Liver (tissue), 9 donors: ENCODE measurements around the gene FAM241B. TPM values are rescaled to one million over a fixed set of nuclear protein-coding genes. Genes with fewer than 3 reads are reported as not detected.

Source experiments
- DNase-seq: peaks from one replicate; pipeline ENCODE4 v3.0.0-alpha.2; 2017; ENCODE audit warnings: low spot score
- H3K27ac ChIP-seq, 2 donors: one replicate each; pipeline ENCODE4 v1.7.0; 2013; ENCODE audit warnings: inconsistent platforms in 2 of 2, low read length in 2 of 2, control low read depth in 1 of 2, low read depth in 1 of 2, mild to moderate bottlenecking in 1 of 2
- H3K27me3 ChIP-seq, 4 donors: one replicate each; pipeline versions ENCODE4 v1.6.1 to v1.7.0; 2013; ENCODE audit warnings: low read length in 3 of 4, inconsistent platforms in 1 of 4, mild to moderate bottlenecking in 1 of 4, moderate library complexity in 1 of 4; ENCODE audit not compliant: control insufficient read depth in 4 of 4, insufficient read depth in 4 of 4
- H3K36me3 ChIP-seq, 4 donors: one replicate each; pipeline versions ENCODE4 v1.6.1 to v1.7.0; 2013; ENCODE audit warnings: low read length in 3 of 4, mild to moderate bottlenecking in 3 of 4, low read depth in 1 of 4, moderate library complexity in 1 of 4; ENCODE audit not compliant: control insufficient read depth in 4 of 4, insufficient read depth in 3 of 4
- H3K4me1 ChIP-seq, 4 donors: one replicate each; pipeline versions ENCODE4 v1.6.1 to v1.7.0; 2013; ENCODE audit warnings: low read length in 3 of 4, mild to moderate bottlenecking in 3 of 4, moderate library complexity in 1 of 4; ENCODE audit not compliant: control insufficient read depth in 4 of 4, insufficient read depth in 4 of 4
- H3K4me3 ChIP-seq, 3 donors: one replicate each; pipeline versions ENCODE4 v1.6.1 to v1.7.0; 2013; ENCODE audit warnings: low read length in 3 of 3, control low read depth in 1 of 3, low read depth in 1 of 3, mild to moderate bottlenecking in 1 of 3
- H3K9ac ChIP-seq, 2 donors: one replicate each; pipeline ENCODE4 v1.7.0; 2013; ENCODE audit warnings: low read length in 2 of 2, mild to moderate bottlenecking in 2 of 2, moderate library complexity in 2 of 2, control low read depth in 1 of 2, low read depth in 1 of 2
- H3K9me3 ChIP-seq, 4 donors: one replicate each; pipeline versions ENCODE4 v1.6.1 to v1.7.0; 2013; ENCODE audit warnings: low read length in 3 of 4; ENCODE audit not compliant: control insufficient read depth in 4 of 4
- ATF3 ChIP-seq: IDR thresholded peaks from 2 replicates; pipeline ENCODE4 v1.6.1; 2016; ENCODE audit warnings: antibody characterized with exemption
- CTCF ChIP-seq: fragments of 150-350 bp; IDR thresholded peaks from 2 replicates; pipeline ENCODE4 v1.5.1; 2017; ENCODE audit warnings: improper control_type of control experiment, low read depth, low read length; ENCODE audit not compliant: missing input control
- EGR1 ChIP-seq, 2 donors: IDR thresholded peaks; 2 replicates each; pipeline ENCODE4 v1.6.1; 2016 to 2018; ENCODE audit warnings: antibody characterized with exemption in 2 of 2, low read depth in 2 of 2
- FOXA1 ChIP-seq: IDR thresholded peaks from 2 replicates; pipeline ENCODE4 v1.6.1; 2016; ENCODE audit warnings: antibody characterized with exemption
- GABPA ChIP-seq, 2 donors: IDR thresholded peaks in 1 of 2; conservative IDR thresholded peaks in 1 of 2; 2 replicates each; pipeline ENCODE4 v1.6.1; 2016; ENCODE audit warnings: antibody characterized with exemption in 2 of 2, mild to moderate bottlenecking in 1 of 2, moderate library complexity in 1 of 2
- HNF4A ChIP-seq, 2 donors: conservative IDR thresholded peaks; 2 replicates each; pipeline ENCODE4 v1.6.1; 2016; ENCODE audit warnings: antibody characterized with exemption in 2 of 2, mild to moderate bottlenecking in 2 of 2
- HNF4G ChIP-seq: IDR thresholded peaks from 2 replicates; pipeline ENCODE4 v1.6.1; 2016; ENCODE audit warnings: antibody characterized with exemption
- JUND ChIP-seq, 2 donors: IDR thresholded peaks; 2 replicates each; pipeline ENCODE4 v1.6.1; 2016; ENCODE audit warnings: antibody characterized with exemption in 2 of 2
- MAX ChIP-seq: IDR thresholded peaks from 2 replicates; pipeline ENCODE4 v1.6.1; 2016; ENCODE audit warnings: antibody characterized with exemption
- RAD21 ChIP-seq, 2 donors: IDR thresholded peaks; 2 replicates each; pipeline ENCODE4 v1.6.1; 2016; ENCODE audit warnings: antibody characterized with exemption in 2 of 2, mild to moderate bottlenecking in 2 of 2
- REST ChIP-seq: IDR thresholded peaks from 2 replicates; pipeline ENCODE4 v1.6.1; 2016; ENCODE audit warnings: antibody characterized with exemption, mild to moderate bottlenecking
- SP1 ChIP-seq: IDR thresholded peaks from 2 replicates; pipeline ENCODE4 v1.6.1; 2018; ENCODE audit warnings: antibody characterized with exemption, mild to moderate bottlenecking
- TAF1 ChIP-seq: conservative IDR thresholded peaks from 2 replicates; pipeline ENCODE4 v1.6.1; 2016; ENCODE audit warnings: antibody characterized with exemption, mild to moderate bottlenecking
- YY1 ChIP-seq: IDR thresholded peaks from 2 replicates; pipeline ENCODE4 v1.6.1; 2016; ENCODE audit warnings: antibody characterized with exemption, mild to moderate bottlenecking
- ZBTB33 ChIP-seq: IDR thresholded peaks from 2 replicates; pipeline ENCODE4 v1.6.1; 2016; ENCODE audit warnings: antibody characterized with exemption
- WGBS: extraction: QIAGEN DNeasy Blood & Tissue Kit; methylation state at CpG from one replicate; pipeline ENCODE4 v1.1.7; 2013; 5-methylcytosine and 5-hydroxymethylcytosine counted together
- polyA plus RNA-seq, 2 donors: library from polyadenylated mRNA; stranded (reverse) in 1 of 2; unstranded in 1 of 2; fragments of 200-250 nt in 1 of 2; fragments of >200 nt in 1 of 2; fragmentation: Nextera tagmentation in 1 of 2; extraction: Ambion mirVana in 1 of 2; gene quantifications; one replicate each; pipeline versions ENCODE4 v1.2.1 to v1.2.3, GENCODE V29; 2013 to 2015
- total RNA-seq, 2 donors: library from RNA; depleted of rRNA; stranded (reverse); fragments of >200 nt; gene quantifications; one replicate each; pipeline ENCODE4 v1.2.3, GENCODE V29; 2014
- donor health status: healthy.
- donor health status: healthy.
- donor health status: healthy.
- donor health status: healthy.
- donor health status: healthy.

Gene FAM241B
- total and polyA plus RNA-seq, 4 donors = 0.84 to 2.5 (median 1.7) TPM

GRCh38 chr10:69580435-69580834 is 49.6 kb upstream of the FAM241B start (continued):
- TF ChIP-seq ZBTB33 (no peak), YY1 (no peak), FOXA1 (no peak)

GRCh38 chr10:69583106-69583505 is 46.9 kb upstream of the FAM241B start:
- no peak for TF ChIP-seq JUND (IDR thresholded peaks at IDR 0.05)
- TF ChIP-seq RAD21 (IDR thresholded peaks at IDR 0.05) = no peak
- TF ChIP-seq HNF4A (conservative IDR thresholded peaks at IDR 0.05) = no peak
- TF ChIP-seq CTCF = no peak
- TF ChIP-seq REST = no peak
- TF ChIP-seq YY1 = no peak
- TF ChIP-seq HNF4G = no peak
- no peak for TF ChIP-seq EGR1 (IDR thresholded peaks at IDR 0.05; ENCODE audit: low read depth in 2 of 2)
- no peak for TF ChIP-seq ATF3
- TF ChIP-seq SP1 = no peak
- Histone ChIP-seq H3K4me1 (peaks cover 0 to 6% (median 1%) of the 10 kb centered on the region in 4 donors), H3K27me3 (peaks cover 0 to 9% (median 0%) of the 10 kb centered on the region in 4 donors), H3K9ac (no peak overlapping the region), H3K4me3 (no peak overlapping the region), H3K36me3 (no peaks in the 10 kb centered on the region), H3K9me3 (no peaks in the 10 kb centered on the region), H3K27ac (no peak overlapping the region)
- WGBS = 67% methylated on average over 2 of the region's 2 CpGs
- DNase-seq = no peak

- no peak for DNase-seq
- no peaks in the 10 kb centered on the region for H3K4me1 ChIP-seq
- 83% methylated on average over 3 of the region's 3 CpGs for WGBS
- no peaks in the 10 kb centered on the region for H3K36me3 ChIP-seq
- H3K27ac ChIP-seq = no peak overlapping the region
- H3K27me3 ChIP-seq = no peaks in the 10 kb centered on the region
- no peak overlapping the region for H3K9ac ChIP-seq
- H3K4me3 ChIP-seq = no peak overlapping the region
- no peaks in the 10 kb centered on the region for H3K9me3 ChIP-seq
- TF ChIP-seq GABPA (IDR thresholded peaks at IDR 0.05 in 1 of 2, conservative IDR thresholded peaks at IDR 0.05 in 1 of 2) = no peak
- TF ChIP-seq JUND (IDR thresholded peaks at IDR 0.05) = no peak
- no peak for TF ChIP-seq RAD21 (IDR thresholded peaks at IDR 0.05)
- TF ChIP-seq TAF1 = no peak
- no peak for TF ChIP-seq FOXA1
- no peak for TF ChIP-seq MAX
- TF ChIP-seq HNF4A (conservative IDR thresholded peaks at IDR 0.05) = no peak
Measured at GRCh38 chr10:69584624-69585023, 45.4 kb upstream of the FAM241B start.
